Measurements from ENCODE around the gene DUS2.

DNA sequence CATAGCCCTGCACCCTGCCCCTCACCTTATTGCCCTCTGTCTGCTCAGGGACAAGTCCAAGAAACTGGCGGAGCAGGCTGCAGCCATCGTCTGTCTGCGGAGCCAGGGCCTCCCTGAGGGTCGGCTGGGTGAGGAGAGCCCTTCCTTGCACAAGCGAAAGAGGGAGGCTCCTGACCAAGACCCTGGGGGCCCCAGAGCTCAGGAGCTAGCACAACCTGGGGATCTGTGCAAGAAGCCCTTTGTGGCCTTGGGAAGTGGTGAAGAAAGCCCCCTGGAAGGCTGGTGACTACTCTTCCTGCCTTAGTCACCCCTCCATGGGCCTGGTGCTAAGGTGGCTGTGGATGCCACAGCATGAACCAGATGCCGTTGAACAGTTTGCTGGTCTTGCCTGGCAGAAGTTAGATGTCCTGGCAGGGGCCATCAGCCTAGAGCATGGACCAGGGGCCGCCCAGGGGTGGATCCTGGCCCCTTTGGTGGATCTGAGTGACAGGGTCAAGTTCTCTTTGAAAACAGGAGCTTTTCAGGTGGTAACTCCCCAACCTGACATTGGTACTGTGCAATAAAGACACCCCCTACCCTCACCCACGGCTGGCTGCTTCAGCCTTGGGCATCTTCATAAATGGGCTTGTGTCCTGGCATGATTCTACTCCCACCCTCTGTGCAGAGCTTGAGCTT is 55.8 kb downstream of the DUS2 start:
- TF ChIP-seq, protein P1, sequence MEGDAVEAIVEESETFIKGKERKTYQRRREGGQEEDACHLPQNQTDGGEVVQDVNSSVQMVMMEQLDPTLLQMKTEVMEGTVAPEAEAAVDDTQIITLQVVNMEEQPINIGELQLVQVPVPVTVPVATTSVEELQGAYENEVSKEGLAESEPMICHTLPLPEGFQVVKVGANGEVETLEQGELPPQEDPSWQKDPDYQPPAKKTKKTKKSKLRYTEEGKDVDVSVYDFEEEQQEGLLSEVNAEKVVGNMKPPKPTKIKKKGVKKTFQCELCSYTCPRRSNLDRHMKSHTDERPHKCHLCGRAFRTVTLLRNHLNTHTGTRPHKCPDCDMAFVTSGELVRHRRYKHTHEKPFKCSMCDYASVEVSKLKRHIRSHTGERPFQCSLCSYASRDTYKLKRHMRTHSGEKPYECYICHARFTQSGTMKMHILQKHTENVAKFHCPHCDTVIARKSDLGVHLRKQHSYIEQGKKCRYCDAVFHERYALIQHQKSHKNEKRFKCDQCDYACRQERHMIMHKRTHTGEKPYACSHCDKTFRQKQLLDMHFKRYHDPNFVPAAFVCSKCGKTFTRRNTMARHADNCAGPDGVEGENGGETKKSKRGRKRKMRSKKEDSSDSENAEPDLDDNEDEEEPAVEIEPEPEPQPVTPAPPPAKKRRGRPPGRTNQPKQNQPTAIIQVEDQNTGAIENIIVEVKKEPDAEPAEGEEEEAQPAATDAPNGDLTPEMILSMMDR (IDR thresholded peaks at IDR 0.05; ENCODE audit: low read depth, low read length, missing input control) = no peak
- no peak for TF ChIP-seq GABPA (IDR thresholded peaks at IDR 0.05 in 1 of 2, conservative IDR thresholded peaks at IDR 0.05 in 1 of 2)
- no peak for TF ChIP-seq RAD21 (IDR thresholded peaks at IDR 0.05)
- TF ChIP-seq, protein P2, sequence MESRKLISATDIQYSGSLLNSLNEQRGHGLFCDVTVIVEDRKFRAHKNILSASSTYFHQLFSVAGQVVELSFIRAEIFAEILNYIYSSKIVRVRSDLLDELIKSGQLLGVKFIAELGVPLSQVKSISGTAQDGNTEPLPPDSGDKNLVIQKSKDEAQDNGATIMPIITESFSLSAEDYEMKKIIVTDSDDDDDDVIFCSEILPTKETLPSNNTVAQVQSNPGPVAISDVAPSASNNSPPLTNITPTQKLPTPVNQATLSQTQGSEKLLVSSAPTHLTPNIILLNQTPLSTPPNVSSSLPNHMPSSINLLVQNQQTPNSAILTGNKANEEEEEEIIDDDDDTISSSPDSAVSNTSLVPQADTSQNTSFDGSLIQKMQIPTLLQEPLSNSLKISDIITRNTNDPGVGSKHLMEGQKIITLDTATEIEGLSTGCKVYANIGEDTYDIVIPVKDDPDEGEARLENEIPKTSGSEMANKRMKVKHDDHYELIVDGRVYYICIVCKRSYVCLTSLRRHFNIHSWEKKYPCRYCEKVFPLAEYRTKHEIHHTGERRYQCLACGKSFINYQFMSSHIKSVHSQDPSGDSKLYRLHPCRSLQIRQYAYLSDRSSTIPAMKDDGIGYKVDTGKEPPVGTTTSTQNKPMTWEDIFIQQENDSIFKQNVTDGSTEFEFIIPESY (IDR thresholded peaks at IDR 0.05) = no peak
- TF ChIP-seq TAF1 (conservative IDR thresholded peaks at IDR 0.05) = no peak
- TF ChIP-seq, protein P3, sequence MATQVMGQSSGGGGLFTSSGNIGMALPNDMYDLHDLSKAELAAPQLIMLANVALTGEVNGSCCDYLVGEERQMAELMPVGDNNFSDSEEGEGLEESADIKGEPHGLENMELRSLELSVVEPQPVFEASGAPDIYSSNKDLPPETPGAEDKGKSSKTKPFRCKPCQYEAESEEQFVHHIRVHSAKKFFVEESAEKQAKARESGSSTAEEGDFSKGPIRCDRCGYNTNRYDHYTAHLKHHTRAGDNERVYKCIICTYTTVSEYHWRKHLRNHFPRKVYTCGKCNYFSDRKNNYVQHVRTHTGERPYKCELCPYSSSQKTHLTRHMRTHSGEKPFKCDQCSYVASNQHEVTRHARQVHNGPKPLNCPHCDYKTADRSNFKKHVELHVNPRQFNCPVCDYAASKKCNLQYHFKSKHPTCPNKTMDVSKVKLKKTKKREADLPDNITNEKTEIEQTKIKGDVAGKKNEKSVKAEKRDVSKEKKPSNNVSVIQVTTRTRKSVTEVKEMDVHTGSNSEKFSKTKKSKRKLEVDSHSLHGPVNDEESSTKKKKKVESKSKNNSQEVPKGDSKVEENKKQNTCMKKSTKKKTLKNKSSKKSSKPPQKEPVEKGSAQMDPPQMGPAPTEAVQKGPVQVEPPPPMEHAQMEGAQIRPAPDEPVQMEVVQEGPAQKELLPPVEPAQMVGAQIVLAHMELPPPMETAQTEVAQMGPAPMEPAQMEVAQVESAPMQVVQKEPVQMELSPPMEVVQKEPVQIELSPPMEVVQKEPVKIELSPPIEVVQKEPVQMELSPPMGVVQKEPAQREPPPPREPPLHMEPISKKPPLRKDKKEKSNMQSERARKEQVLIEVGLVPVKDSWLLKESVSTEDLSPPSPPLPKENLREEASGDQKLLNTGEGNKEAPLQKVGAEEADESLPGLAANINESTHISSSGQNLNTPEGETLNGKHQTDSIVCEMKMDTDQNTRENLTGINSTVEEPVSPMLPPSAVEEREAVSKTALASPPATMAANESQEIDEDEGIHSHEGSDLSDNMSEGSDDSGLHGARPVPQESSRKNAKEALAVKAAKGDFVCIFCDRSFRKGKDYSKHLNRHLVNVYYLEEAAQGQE (IDR thresholded peaks at IDR 0.05) = no peak
- no peak for TF ChIP-seq YY1 (IDR thresholded peaks at IDR 0.05)
